OCI-LY3 (cell line): Measurements from ENCODE around the gene ETV6.

ENCODE experiments used
- H2AFZ ChIP-seq: fragments of 200-600, 300-600 bp; shearing (Covaris generic); 2 replicates; pipeline ENCODE4 v1.6.0; 2014; ENCODE audit warnings: antibody characterized with exemption, low read depth, low read length
- H3K27ac ChIP-seq: fragments of 200-600, 300-600 bp; sonication (generic); 2 replicates; pipeline ENCODE4 v1.5.1; 2014; ENCODE audit warnings: mild to moderate bottlenecking, low read length, moderate library complexity, mixed read lengths
- H3K27me3 ChIP-seq: fragments of 200-600, 300-600 bp; sonication (generic); 2 replicates; pipeline ENCODE4 v1.6.1; 2014; ENCODE audit warnings: low read depth, low read length, mixed read lengths
- H3K36me3 ChIP-seq: fragments of 200-600, 300-600 bp; sonication (generic); replicated peaks from 2 replicates; pipeline ENCODE3; 2014; ENCODE audit warnings: low read depth, low read length, mixed read lengths
- H3K4me1 ChIP-seq: fragments of 300-600, 200-600 bp; sonication (generic); 2 replicates; pipeline ENCODE4 v1.6.1; 2014; ENCODE audit warnings: low read length, mixed read lengths
- H3K4me2 ChIP-seq: fragments of 200-600, 300-600 bp; sonication (generic); 2 replicates; pipeline ENCODE4 v1.6.1; 2014; ENCODE audit warnings: low read length, mixed read lengths
- H3K4me3 ChIP-seq: fragments of 300-600, 200-600 bp; sonication (generic); 2 replicates; pipeline ENCODE4 v1.5.1; 2014; ENCODE audit warnings: antibody characterized with exemption, mild to moderate bottlenecking, low read length, moderate library complexity
- H3K79me2 ChIP-seq: fragments of 300-600, 200-600 bp; shearing (Covaris generic); 2 replicates; pipeline ENCODE4 v1.6.1; 2014; ENCODE audit warnings: mild to moderate bottlenecking, low read length, mixed read lengths
- H3K9ac ChIP-seq: fragments of 300-600, 200-600 bp; shearing (Covaris generic); 2 replicates; pipeline ENCODE4 v1.6.0; 2014; ENCODE audit warnings: mild to moderate bottlenecking, low read length, moderate library complexity
- H3K9me3 ChIP-seq: fragments of 200-600, 300-600 bp; shearing (Covaris generic); 2 replicates; pipeline ENCODE4 v1.6.1; 2014; ENCODE audit warnings: low read length, mixed read lengths; ENCODE audit not compliant: insufficient read depth
- H4K20me1 ChIP-seq: fragments of 200-600, 300-600 bp; sonication (generic); 2 replicates; pipeline ENCODE4 v1.6.1; 2016; ENCODE audit warnings: low read length, mixed read lengths; ENCODE audit not compliant: insufficient read depth
- CTCF ChIP-seq: fragments of 200-600, 300-600 bp; sonication (generic); IDR thresholded peaks from 2 replicates; pipeline ENCODE4 v1.5.1; 2014; ENCODE audit warnings: antibody characterized with exemption, low read length, low read depth
- EZH2phosphoT487 ChIP-seq: fragments of 200-600 bp; shearing (Covaris generic); IDR thresholded peaks from 2 replicates; pipeline ENCODE4 v1.6.1; 2018; ENCODE audit warnings: antibody characterized with exemption, mixed run types, low read depth

ETV6 gene

GRCh38 chr12:11713202-11713601, 63.7 kb downstream of the ETV6 start:
- Histone ChIP-seq H3K4me3 (no peak overlapping the region), H3K4me2 (no peak overlapping the region), H3K79me2 (peaks cover 96% of the 10 kb centered on the region), H3K27ac (no peak overlapping the region), H3K36me3 (peaks cover 34% of the 10 kb centered on the region), H3K9me3 (no peaks in the 10 kb centered on the region), H3K27me3 (no peaks in the 10 kb centered on the region), H2AFZ (no peak overlapping the region), H3K9ac (no peak overlapping the region), H4K20me1 (peaks cover 90% of the 10 kb centered on the region), H3K4me1 (no peaks in the 10 kb centered on the region)
- TF ChIP-seq EZH2phosphoT487 = no peak
- no peak for TF ChIP-seq CTCF

- H3K4me3 ChIP-seq = no peak overlapping the region
- H3K36me3 ChIP-seq = peaks cover 34% of the 10 kb centered on the region
- H3K9ac ChIP-seq = no peak overlapping the region
- H4K20me1 ChIP-seq = peaks cover 76% of the 10 kb centered on the region
- H2AFZ ChIP-seq = no peak overlapping the region
- peaks cover 93% of the 10 kb centered on the region for H3K79me2 ChIP-seq
- no peaks in the 10 kb centered on the region for H3K4me1 ChIP-seq
- no peak for TF ChIP-seq CTCF
- TF ChIP-seq EZH2phosphoT487 = no peak
- H3K4me2 ChIP-seq = no peak overlapping the region
- H3K27ac ChIP-seq = no peak overlapping the region
- no peaks in the 10 kb centered on the region for H3K27me3 ChIP-seq
- no peaks in the 10 kb centered on the region for H3K9me3 ChIP-seq
Measured at GRCh38 chr12:11714626-11715025, 65.2 kb downstream of the ETV6 start.

GRCh38 chr12:11715621-11716020, 66.1 kb downstream of the ETV6 start:
- peaks cover 90% of the 10 kb centered on the region for H3K79me2 ChIP-seq
- no peaks in the 10 kb centered on the region for H3K4me1 ChIP-seq
- H3K27ac ChIP-seq = no peak overlapping the region
- H3K9me3 ChIP-seq = no peaks in the 10 kb centered on the region
- no peak overlapping the region for H3K9ac ChIP-seq
- H3K4me3 ChIP-seq = no peak overlapping the region
- H2AFZ ChIP-seq = no peak overlapping the region
- H3K36me3 ChIP-seq = peaks cover 30% of the 10 kb centered on the region
- no peak for TF ChIP-seq EZH2phosphoT487
- no peak for TF ChIP-seq CTCF
- no peaks in the 10 kb centered on the region for H3K27me3 ChIP-seq
- peaks cover 70% of the 10 kb centered on the region for H4K20me1 ChIP-seq
- no peak overlapping the region for H3K4me2 ChIP-seq

GRCh38 chr12:11716794-11717518, 67.5 kb downstream of the ETV6 start:
- no peak overlapping the region for H3K4me3 ChIP-seq
- no peak overlapping the region for H3K27ac ChIP-seq
- no peak for TF ChIP-seq CTCF
- no peak for TF ChIP-seq EZH2phosphoT487
- H4K20me1 ChIP-seq = peaks cover 59% of the 10 kb centered on the region
- H3K27me3 ChIP-seq = no peaks in the 10 kb centered on the region
- no peak overlapping the region for H3K9ac ChIP-seq
- H3K4me2 ChIP-seq = no peak overlapping the region
- peaks cover 90% of the 10 kb centered on the region for H3K79me2 ChIP-seq
- peaks cover 4% of the 10 kb centered on the region for H3K4me1 ChIP-seq
- no peak overlapping the region for H2AFZ ChIP-seq
- no peaks in the 10 kb centered on the region for H3K9me3 ChIP-seq
- H3K36me3 ChIP-seq = peaks cover 23% of the 10 kb centered on the region
